ENCODE data around the gene DNAJC5. TPM values are rescaled to one million over a fixed set of nuclear protein-coding genes. Genes with fewer than 3 reads are reported as not detected.
"Not testable (repeated sequence)": the region's sequence is repeated elsewhere in the genome, so short reads cannot be mapped to it uniquely, and the experiment has no call there.

Gene DNAJC5
- total RNA-seq, 2 experiments from 2014 or later = 27.5 to 27.7 TPM

DNA sequence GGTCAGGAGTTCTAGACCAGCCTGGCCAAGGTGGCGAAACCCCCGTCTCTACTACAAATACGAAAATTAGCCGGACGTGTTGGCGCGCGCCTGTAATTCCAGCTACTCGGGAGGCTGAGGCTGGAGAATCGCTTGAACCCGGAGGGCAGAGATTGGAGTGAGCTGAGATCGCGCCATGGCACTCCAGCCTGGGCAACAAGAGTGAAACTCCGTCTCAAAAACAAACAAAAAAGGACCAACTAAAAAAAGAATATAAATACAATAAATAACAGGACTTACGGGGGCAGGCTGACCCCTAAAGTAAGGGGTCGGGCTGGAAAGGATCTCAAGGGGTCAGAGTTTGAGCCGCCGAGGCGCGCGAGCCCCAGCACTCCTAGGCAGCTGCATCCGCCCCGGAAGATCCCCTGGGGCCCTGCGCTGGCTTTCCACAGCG, 30.4 kb upstream of the DNAJC5 start:
- no peak for DNase-seq (ENCODE audit: low spot score)
- Histone ChIP-seq H3K9me2 (ENCODE audit: insufficient read depth, low read length) (no peaks in the 10 kb centered on the region), H3K36me3 (ENCODE audit: insufficient read depth, low read length) (peaks cover 30% of the 10 kb centered on the region), H4K20me1 (ENCODE audit: insufficient read depth, low read length) (no peaks in the 10 kb centered on the region), H3K27ac (ENCODE audit: low read depth, low read length, poor library complexity, severe bottlenecking) (peak overlapping the region; percentile 71), H3K4me1 (ENCODE audit: insufficient read depth, low read length, poor library complexity, severe bottlenecking) (peaks cover 9% of the 10 kb centered on the region), H3K4me3 (ENCODE audit: low read depth, low read length, poor library complexity, severe bottlenecking) (peak overlapping the region; percentile 88), H3K4me2 (ENCODE audit: low read length) (peak overlapping the region; percentile 77), H2AFZ (ENCODE audit: low read length) (peak overlapping the region; percentile 26; the same call in 1 of the 2 replicates), H3K79me2 (ENCODE audit: insufficient read depth, low read depth, low read length) (peaks cover 35% of the 10 kb centered on the region), H3K9me3 (ENCODE audit: low read length) (no peaks in the 10 kb centered on the region)
- BruUV-seq (replicated peaks) = TSS peak; percentile 87
- TF ChIP-seq CTCF (conservative IDR thresholded peaks at IDR 0.05; ENCODE audit: low read length) (no peak), EZH2phosphoT487 (IDR thresholded peaks at IDR 0.05; ENCODE audit: borderline replicate concordance, low read depth, low read length) (no peak)
- ChIA-PET CTCF (ENCODE audit: unreplicated experiment) (no interaction called here), POLR2A (interaction anchor here (1.0 to 1.2 kb wide), 2 partner anchors 78 to 171 kb away, joined by 4 read pairs; no protein-coding TSS in a partner anchor)
- intact Hi-C loops (cut with micrococcal nuclease; ENCODE audit: unreplicated experiment) = loop anchor here (1.0 to 10.0 kb wide), 4 partner anchors 30 to 330 kb away; partner anchors contain the start of genes ARFRP1, DNAJC5 and PTK6

DNA sequence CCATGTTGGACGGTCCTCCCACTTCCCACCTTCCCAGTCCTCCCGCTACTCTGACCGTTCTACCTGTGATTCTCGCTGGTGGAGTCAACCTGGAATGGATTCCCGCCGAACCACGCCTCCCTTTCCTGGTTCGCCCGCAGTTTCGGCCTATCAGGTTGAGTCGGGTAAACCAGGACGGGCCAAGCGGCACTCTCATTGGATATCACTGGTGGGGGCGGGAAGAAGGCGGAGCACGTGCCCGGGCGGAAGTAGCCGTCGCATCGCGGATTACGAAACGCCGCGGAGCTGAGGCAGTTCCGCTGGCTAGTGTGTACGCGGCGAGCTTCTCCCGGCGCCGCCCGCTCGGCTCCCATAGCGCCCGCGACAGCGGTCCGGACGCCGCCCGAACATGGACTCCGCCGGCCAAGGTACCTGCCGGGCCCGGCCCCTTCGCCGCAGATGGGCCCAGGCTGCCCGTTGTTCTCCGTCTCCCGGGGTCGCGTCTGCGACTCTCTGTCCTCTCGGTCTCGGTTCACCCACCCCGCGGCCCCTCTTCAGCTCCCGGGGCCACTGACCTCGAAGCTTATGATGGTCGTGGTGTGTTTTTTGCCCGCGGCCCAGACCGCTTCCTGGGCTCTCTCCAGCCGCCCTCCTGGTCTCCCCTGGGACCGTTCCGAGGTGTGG, 29.8 kb upstream of the DNAJC5 start, which contains the start of gene TPD52L2:
TSS of gene TPD52L2 (plus strand) at position 293 of the 663 bp plus-strand sequence. CDS start at position 389, 96 bp downstream.
- POLR2A ChIA-PET = interaction anchor here (1.2 kb wide), 1 partner anchor 78 kb away, joined by 4 read pairs; no protein-coding TSS in a partner anchor
- Histone ChIP-seq H2AFZ (ENCODE audit: low read length) (peak within 1 kb of the TSS; percentile 59; the same call in 1 of the 2 replicates), H3K4me3 (ENCODE audit: low read depth, low read length, poor library complexity, severe bottlenecking) (peak within 1 kb of the TSS; percentile 88), H3K4me1 (ENCODE audit: insufficient read depth, low read length, poor library complexity, severe bottlenecking) (peaks cover 9% of the 10 kb centered on the region), H3K27ac (ENCODE audit: low read depth, low read length, poor library complexity, severe bottlenecking) (peak within 1 kb of the TSS; percentile 71), H3K4me2 (ENCODE audit: low read length) (peak within 1 kb of the TSS; percentile 94), H3K9me2 (ENCODE audit: insufficient read depth, low read length) (no peaks in the 10 kb centered on the region), H3K36me3 (ENCODE audit: insufficient read depth, low read length) (peaks cover 35% of the 10 kb centered on the region), H4K20me1 (ENCODE audit: insufficient read depth, low read length) (no peaks in the 10 kb centered on the region), H3K79me2 (ENCODE audit: insufficient read depth, low read depth, low read length) (peaks cover 35% of the 10 kb centered on the region), H3K9me3 (ENCODE audit: low read length) (no peaks in the 10 kb centered on the region)
- TSS peak; percentile 74 for BruUV-seq (replicated peaks)
- peak; percentile 98 for DNase-seq (ENCODE audit: low spot score)
- intact Hi-C loops (cut with micrococcal nuclease; ENCODE audit: unreplicated experiment) = loop anchor here (1.0 to 10.0 kb wide), 5 partner anchors 30 to 330 kb away; partner anchors contain the start of genes ARFRP1, DNAJC5 and PTK6
- CTCF ChIA-PET (ENCODE audit: unreplicated experiment) = no interaction called here
- TF ChIP-seq CTCF (conservative IDR thresholded peaks at IDR 0.05; ENCODE audit: low read length) = no peak
- TF ChIP-seq EZH2phosphoT487 (IDR thresholded peaks at IDR 0.05; ENCODE audit: borderline replicate concordance, low read depth, low read length) = no peak

- H3K9me2 ChIP-seq (ENCODE audit: insufficient read depth, low read length); DNase-seq (ENCODE audit: low spot score); H3K4me3 ChIP-seq (ENCODE audit: low read depth, low read length, poor library complexity, severe bottlenecking); H3K4me2 ChIP-seq (ENCODE audit: low read length); BruUV-seq (replicated peaks); H2AFZ ChIP-seq (ENCODE audit: low read length); H3K27ac ChIP-seq (ENCODE audit: low read depth, low read length, poor library complexity, severe bottlenecking); H4K20me1 ChIP-seq (ENCODE audit: insufficient read depth, low read length); H3K9me3 ChIP-seq (ENCODE audit: low read length); H3K4me1 ChIP-seq (ENCODE audit: insufficient read depth, low read length, poor library complexity, severe bottlenecking); CTCF ChIA-PET (ENCODE audit: unreplicated experiment): not testable (repeated sequence)
- peaks cover 35% of the 10 kb centered on the region for H3K79me2 ChIP-seq (ENCODE audit: insufficient read depth, low read depth, low read length)
- H3K36me3 ChIP-seq (ENCODE audit: insufficient read depth, low read length) = peaks cover 45% of the 10 kb centered on the region
- POLR2A ChIA-PET = interaction anchor here (0.6 to 0.7 kb wide), 3 partner anchors 9 to 79 kb away, joined by 4 to 7 read pairs (median 5); no protein-coding TSS in a partner anchor
- intact Hi-C loops (cut with micrococcal nuclease; ENCODE audit: unreplicated experiment) = loop anchor here (5.0 to 10.0 kb wide), 2 partner anchors 105 to 332 kb away; partner anchors contain the start of gene PTK6
These were observed 27.9 kb upstream of the DNAJC5 start for GRCh38 chr20:63867042-63867441.

Measured in OCI-LY7 (cell line).